Aorta (tissue), 5 donors: ENCODE measurements around the gene GNG4. TPM values are rescaled to one million over a fixed set of nuclear protein-coding genes. Genes with fewer than 3 reads are reported as not detected.
"Not testable (repeated sequence)": the region's sequence is repeated elsewhere in the genome, so short reads cannot be mapped to it uniquely, and the experiment has no call there.

Experiments used
- ATAC-seq: fragments of 200-7000 bp; cut with Tn5 transposase; one replicate; pipeline ENCODE4 v1.9.1; 2022; ENCODE audit warnings: moderate library complexity; ENCODE audit not compliant: low FRiP score
- DNase-seq, 2 donors: peaks; one replicate each; pipeline ENCODE4 v3.0.0-alpha.2; 2020
- H3K27ac ChIP-seq, 2 donors: one replicate each; pipeline ENCODE4 v1.5.1; 2013; ENCODE audit warnings: low read length in 2 of 2, mild to moderate bottlenecking in 2 of 2, moderate library complexity in 2 of 2, control low read depth in 1 of 2, inconsistent platforms in 1 of 2, low read depth in 1 of 2
- H3K27me3 ChIP-seq, 2 donors: one replicate each; pipeline ENCODE4 v1.6.1; 2013; ENCODE audit warnings: control low read depth in 1 of 2, low read length in 1 of 2, mild to moderate bottlenecking in 1 of 2, moderate library complexity in 1 of 2; ENCODE audit not compliant: insufficient read depth in 2 of 2, control insufficient read depth in 1 of 2
- H3K36me3 ChIP-seq, 2 donors: one replicate each; pipeline ENCODE4 v1.6.1; 2013; ENCODE audit warnings: control low read depth in 1 of 2, low read length in 1 of 2, mild to moderate bottlenecking in 1 of 2; ENCODE audit not compliant: insufficient read depth in 2 of 2, control insufficient read depth in 1 of 2
- H3K4me1 ChIP-seq, 2 donors: one replicate each; pipeline ENCODE4 v1.6.1; 2013; ENCODE audit warnings: low read length in 2 of 2, control low read depth in 1 of 2, mild to moderate bottlenecking in 1 of 2, moderate library complexity in 1 of 2; ENCODE audit not compliant: insufficient read depth in 2 of 2, control insufficient read depth in 1 of 2
- H3K4me3 ChIP-seq, 2 donors: one replicate each; pipeline ENCODE4 v1.5.1; 2013; ENCODE audit warnings: low read length in 2 of 2, control low read depth in 1 of 2, mild to moderate bottlenecking in 1 of 2
- H3K9me3 ChIP-seq: one replicate; pipeline ENCODE4 v1.6.1; 2013; ENCODE audit warnings: mild to moderate bottlenecking, low read length; ENCODE audit not compliant: control insufficient read depth
- WGBS, 2 donors: extraction: QIAGEN DNeasy Blood & Tissue Kit; methylation state at CpG; one replicate each; pipeline ENCODE4 v1.1.7; 2013; 5-methylcytosine and 5-hydroxymethylcytosine counted together
- intact Hi-C, 2 donors: fragments of 100-400 bp; cut with DNase I; formaldehyde crosslinking; loops; one replicate each; pipeline versions ENCODE4 v1.14.2 to v1.15.0; 2022
- polyA plus RNA-seq, 2 donors: library from polyadenylated mRNA; stranded (reverse); fragments of 200-250 nt; gene quantifications; one replicate each; pipeline ENCODE4 v1.2.3, GENCODE V29; 2013
- total RNA-seq, 2 donors: library from RNA; stranded (reverse); fragmentation: NEBNext Ultra II Directional; extraction: Animal tissue kit (Norgen Biotek cat#: 25700); gene quantifications; one replicate each; pipeline ENCODE4 v1.2.1, GENCODE V29; 2021
- donor health status: healthy with polysubstance abuse.
- donor health status: Bipolar disorder and iron deficiency.
- donor health status: DM: no; HTN: no; CAD: no.
- donor health status: DM: no; HTN: no; CAD: no.
- donor health status: DM: yes; HTN: yes; CAD: no.

GNG4 gene
- total and polyA plus RNA-seq, 4 donors = 0.23 to 4.4 (median 0.62) TPM

DNA sequence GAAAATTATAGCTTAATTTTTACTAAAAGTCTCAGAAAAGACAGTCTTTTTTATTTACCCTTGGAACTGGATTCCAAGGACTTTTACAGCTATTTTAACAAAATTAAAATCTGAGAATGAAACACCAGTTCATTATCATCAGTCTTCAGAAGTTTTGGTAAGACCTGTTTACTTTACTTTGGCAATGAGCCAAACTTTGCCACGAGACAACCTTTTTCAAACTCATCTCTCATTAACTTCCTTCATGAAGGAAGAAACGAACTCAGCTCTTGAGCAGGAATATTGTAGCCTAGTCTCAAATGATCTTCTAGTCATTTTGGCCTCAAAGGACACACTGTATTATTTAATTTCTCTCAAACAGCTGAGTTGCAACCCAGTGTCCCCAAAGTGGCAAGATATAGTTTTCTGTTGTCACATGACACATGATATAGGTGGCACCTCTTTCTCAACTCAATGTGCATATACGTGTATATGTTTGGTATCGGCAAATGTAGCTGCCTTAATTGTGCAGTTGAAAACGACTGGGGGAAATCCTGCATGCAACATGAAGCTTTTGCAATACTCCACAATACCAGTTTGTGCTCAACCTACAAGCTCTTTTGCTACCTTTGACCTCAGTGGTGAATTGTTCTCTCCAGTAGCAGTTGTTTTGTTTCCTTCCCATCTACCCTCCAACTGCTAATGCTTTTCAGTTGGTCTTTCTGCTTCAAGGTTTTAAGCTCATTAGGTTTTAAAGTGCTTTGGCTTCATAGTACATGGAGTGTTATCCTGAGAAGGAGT is 8.4 kb upstream of the GNG4 start:
- Histone ChIP-seq H3K27me3 (no peaks in the 10 kb centered on the region), H3K4me3 (no peak overlapping the region), H3K4me1 (no peaks in the 10 kb centered on the region), H3K27ac (no peak overlapping the region), H3K9me3 (no peaks in the 10 kb centered on the region), H3K36me3 (peaks cover 0 to 4% of the 10 kb centered on the region in 2 donors)
- WGBS, 2 donors = 74 to 76% methylated on average over 5 of the region's 5 CpGs
- intact Hi-C loops = no loop called here
- ATAC-seq (no peak), DNase-seq (no peak)

DNA sequence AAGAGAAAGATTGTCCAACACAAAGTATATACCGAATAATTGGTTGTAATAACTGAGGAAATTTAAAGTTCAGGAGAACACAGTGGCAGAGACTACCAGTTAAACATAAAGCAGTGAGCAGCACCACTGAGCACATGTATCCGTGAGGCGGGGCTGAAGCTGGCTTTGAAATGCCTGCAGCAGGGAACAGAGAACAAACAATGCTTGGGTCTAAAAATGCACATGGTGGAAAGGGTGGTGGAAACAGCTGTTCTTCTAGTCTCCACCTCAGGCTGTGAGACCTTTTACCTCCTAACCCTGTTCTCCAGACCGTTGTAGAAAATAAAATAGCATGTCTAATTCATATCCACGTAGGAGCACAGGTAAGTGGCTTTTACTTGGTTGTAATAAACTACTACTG is 7.7 kb upstream of the GNG4 start:
- no peak for ATAC-seq
- DNase-seq = no peak
- intact Hi-C loops = no loop called here

DNA sequence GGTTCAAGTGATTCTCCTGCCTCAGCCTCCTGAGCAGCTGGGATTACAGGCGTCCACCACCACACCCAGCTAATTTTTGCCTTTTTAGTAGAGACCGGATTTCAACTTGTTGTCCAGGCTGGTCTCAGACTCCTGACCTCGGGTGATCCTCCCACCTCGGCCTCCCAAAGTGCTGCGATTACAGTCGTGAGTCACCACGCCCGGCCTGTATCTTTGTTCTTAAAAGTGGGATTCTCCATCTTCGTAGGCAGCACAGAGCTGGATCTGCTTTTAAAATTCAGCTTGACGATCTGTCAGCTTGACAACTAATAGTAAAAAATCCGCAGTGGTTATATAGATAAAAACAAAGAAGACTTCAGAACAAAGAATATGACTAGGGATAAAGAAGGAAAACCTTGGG is 2.8 kb upstream of the GNG4 start:
- intact Hi-C loops = no loop called here
- no peak for DNase-seq
- Histone ChIP-seq H3K4me3 (no peak overlapping the region), H3K4me1 (no peaks in the 10 kb centered on the region), H3K36me3 (no peaks in the 10 kb centered on the region), H3K9me3 (no peaks in the 10 kb centered on the region), H3K27ac (no peak overlapping the region), H3K27me3 (no peaks in the 10 kb centered on the region)
- WGBS, 2 donors = 90 to 94% methylated on average over 11 of the region's 11 CpGs
- no peak for ATAC-seq

More for the DNA sequence above, 7.7 kb upstream of the GNG4 start:
- 81 to 85% methylated on average over 5 of the region's 5 CpGs for WGBS, 2 donors
- Histone ChIP-seq H3K9me3 (no peaks in the 10 kb centered on the region), H3K4me3 (no peak overlapping the region), H3K36me3 (peaks cover 0 to 2% of the 10 kb centered on the region in 2 donors), H3K27me3 (no peaks in the 10 kb centered on the region), H3K27ac (no peak overlapping the region), H3K4me1 (no peaks in the 10 kb centered on the region)

DNA sequence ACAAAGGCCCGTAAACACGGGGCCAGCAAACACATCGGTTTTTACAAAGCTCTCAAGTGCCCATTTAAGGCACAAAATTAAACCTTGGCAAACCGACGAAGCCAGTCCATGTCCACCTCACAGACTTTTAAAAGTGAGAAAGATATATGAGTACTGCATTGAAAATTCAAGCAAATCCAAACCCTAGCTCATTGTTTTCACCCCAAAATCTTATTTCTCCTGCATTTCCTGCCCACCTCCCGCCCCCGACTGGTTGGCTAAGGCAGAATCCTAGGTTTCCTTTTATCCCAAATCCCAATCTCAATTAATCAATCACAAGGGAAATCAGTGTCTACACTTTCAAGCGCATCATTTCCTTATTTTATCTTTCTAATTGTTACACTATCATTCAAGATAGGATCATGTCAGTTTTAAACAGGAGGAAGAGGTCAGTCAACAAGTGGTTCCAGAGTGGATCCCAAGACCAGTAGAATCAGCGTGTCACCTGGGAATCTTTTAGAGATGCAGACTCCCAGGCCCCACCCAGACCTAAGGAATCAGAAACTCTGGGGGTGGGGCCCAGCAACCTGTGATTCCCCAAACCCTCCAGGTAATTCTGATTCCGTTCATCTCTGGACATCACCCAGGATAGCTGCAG is 1.7 kb upstream of the GNG4 start:
- no peak overlapping the region for H3K4me3 ChIP-seq
- ATAC-seq = no peak
- no peak overlapping the region for H3K27ac ChIP-seq
- H3K27me3 ChIP-seq = no peaks in the 10 kb centered on the region
- DNase-seq = no peak
- intact Hi-C loops = no loop called here
- H3K4me1 ChIP-seq = no peaks in the 10 kb centered on the region
- no peaks in the 10 kb centered on the region for H3K9me3 ChIP-seq
- H3K36me3 ChIP-seq = no peaks in the 10 kb centered on the region
- WGBS, 2 donors = 29 to 35% methylated on average over 10 of the region's 10 CpGs

DNA sequence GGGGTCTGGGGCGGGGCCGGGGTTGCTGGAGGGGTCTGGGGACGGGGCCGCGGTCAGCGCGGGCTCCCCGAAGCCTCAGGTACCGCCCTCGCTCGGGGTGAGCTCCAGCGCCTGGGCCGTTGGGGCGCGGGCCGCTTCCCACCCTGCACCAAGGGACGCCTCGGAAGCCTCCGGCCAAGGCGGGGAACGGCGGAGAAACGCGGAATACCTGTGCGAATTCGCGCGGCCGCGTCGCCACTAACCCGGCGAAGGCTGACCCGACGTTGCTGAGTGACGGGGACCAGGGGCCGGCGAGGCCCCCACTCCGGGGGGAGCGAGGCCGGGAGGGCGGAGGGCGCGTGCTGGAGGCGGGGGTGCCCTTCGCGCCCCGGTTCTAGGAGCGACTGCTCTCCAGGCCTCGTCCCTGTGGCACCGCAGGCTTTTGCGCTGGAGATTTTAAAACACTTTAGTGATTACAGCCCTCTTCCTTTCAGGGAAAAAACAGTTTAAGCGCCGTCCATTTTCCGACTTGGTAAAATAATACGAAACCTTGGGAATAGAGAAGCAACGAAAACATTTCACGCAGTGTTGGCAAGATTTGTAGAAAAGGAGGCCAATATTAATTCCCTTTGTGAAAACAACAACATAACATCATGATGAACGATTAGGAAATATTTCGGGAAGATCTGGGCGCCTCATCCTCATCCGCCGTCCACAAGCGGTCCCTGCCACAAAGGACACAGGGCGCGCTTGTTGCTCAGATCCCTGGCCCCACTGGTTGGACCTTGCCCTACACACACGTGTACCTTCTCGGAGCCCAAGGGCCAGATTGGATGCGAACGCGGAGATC is 971 bp upstream of the GNG4 start:
- no peak for DNase-seq
- H3K9me3 ChIP-seq = no peaks in the 10 kb centered on the region
- no peak overlapping the region for H3K27ac ChIP-seq
- peak overlapping the region; percentile 4 to 53 for H3K4me3 ChIP-seq
- no peaks in the 10 kb centered on the region for H3K4me1 ChIP-seq
- intact Hi-C loops = no loop called here
- peak; percentile 6 for ATAC-seq
- H3K36me3 ChIP-seq = no peaks in the 10 kb centered on the region
- H3K27me3 ChIP-seq = no peaks in the 10 kb centered on the region
- WGBS, 2 donors = 1 to 2% methylated on average over 65 to 71 of the region's 71 CpGs

DNA sequence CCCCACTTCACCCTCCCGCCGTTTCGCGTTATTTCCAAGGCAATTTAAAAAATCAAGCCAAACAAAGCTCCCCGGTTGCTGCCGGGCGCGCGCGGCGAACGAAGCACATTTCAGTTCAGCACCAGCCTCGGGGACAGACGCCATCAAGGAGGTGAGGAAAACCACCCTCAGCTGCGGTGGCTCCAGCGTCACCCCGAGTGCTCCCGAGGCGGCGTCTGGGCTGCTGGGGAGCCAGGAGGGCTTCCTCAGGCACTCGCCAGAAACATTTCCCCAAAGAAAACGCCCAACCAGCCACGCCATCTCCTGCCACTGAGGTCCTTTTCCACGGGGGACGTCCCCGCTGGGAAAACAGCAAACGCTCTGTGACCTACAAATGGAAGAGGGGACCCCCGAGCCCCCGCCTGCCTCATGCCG is 623 bp downstream of the GNG4 start:
- peak; percentile 78 for ATAC-seq

DNA sequence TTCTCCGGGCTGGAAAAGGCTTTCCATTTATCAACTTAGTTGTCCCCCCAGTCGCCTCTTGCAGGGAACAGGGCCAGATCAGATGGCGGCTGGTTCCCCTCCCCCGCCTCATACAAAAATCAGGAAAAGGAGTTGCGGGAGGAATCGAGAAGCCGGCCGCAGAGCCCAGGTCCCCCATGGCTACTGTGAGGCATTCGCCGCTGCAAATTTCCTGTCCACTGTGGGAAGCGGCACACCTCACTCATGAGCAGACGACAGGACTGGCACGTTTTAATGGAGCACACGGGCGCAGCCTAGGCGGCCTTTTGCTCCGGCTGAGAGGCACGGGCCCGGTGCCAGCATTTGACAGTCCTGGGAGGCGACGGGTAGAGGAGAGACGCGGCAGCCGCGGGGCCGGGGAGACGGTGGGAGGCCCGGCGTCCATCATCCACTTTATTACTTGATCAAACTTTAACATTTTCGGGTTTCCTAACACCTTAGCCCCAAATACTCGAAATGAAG is 1.1 kb downstream of the GNG4 start:
- no peaks in the 10 kb centered on the region for H3K4me1 ChIP-seq
- H3K27ac ChIP-seq = no peak overlapping the region
- H3K36me3 ChIP-seq = no peaks in the 10 kb centered on the region
- DNase-seq = no peak
- WGBS, 2 donors = 4 to 6% methylated on average over 31 of the region's 31 CpGs
- H3K9me3 ChIP-seq = no peaks in the 10 kb centered on the region
- no peak for ATAC-seq
- H3K4me3 ChIP-seq = no peak overlapping the region
- intact Hi-C loops = loop anchor here in 1 of 2 donors (10.0 kb wide), 1 partner anchor 64 kb away; no protein-coding TSS in a partner anchor
- no peaks in the 10 kb centered on the region for H3K27me3 ChIP-seq

More for the DNA sequence above, 623 bp downstream of the GNG4 start:
- no peak overlapping the region for H3K27ac ChIP-seq
- H3K4me3 ChIP-seq = peak overlapping the region in 1 of 2 donors; percentile 53
- H3K27me3 ChIP-seq = no peaks in the 10 kb centered on the region
- no peaks in the 10 kb centered on the region for H3K9me3 ChIP-seq
- intact Hi-C loops = loop anchor here in 1 of 2 donors (10.0 kb wide), 1 partner anchor 64 kb away; no protein-coding TSS in a partner anchor
- no peaks in the 10 kb centered on the region for H3K36me3 ChIP-seq
- peak; percentile 68 to 84 for DNase-seq
- no peaks in the 10 kb centered on the region for H3K4me1 ChIP-seq
- WGBS, 2 donors = 1% methylated on average over 29 to 30 of the region's 30 CpGs

DNA sequence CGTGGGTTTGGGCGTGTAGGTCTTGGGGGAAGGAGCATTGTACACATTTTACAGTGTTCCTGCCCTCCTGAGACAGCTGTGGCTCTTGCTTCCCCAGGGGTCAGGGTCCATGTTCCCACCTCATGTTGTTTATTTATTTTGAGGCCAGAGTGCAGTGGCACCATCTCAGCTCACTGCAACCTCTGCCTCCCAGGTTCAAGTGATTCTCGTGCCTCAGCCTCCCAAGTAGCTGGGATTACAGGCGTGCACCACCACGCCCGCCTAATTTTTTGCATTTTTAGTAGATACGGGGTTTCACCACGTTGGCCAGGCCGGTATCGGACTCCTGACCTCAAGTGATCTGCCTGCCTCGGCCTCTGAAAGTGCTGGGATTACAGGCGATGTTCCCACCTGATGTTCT is 2.0 kb downstream of the GNG4 start:
- 85 to 91% methylated on average over 12 of the region's 12 CpGs for WGBS, 2 donors
- not testable (repeated sequence) for DNase-seq, H3K27me3 ChIP-seq

More for the DNA sequence above, 2.0 kb downstream of the GNG4 start:
- H3K36me3 ChIP-seq, H3K4me1 ChIP-seq, H3K9me3 ChIP-seq, H3K4me3 ChIP-seq, H3K27ac ChIP-seq, ATAC-seq: not testable (repeated sequence)
- intact Hi-C loops = loop anchor here in 1 of 2 donors (10.0 kb wide), 1 partner anchor 63 kb away; no protein-coding TSS in a partner anchor
